Bronchial epithelial cell (primary cell): ENCODE results near the gene HPSE. TPM values are rescaled to one million over a fixed set of nuclear protein-coding genes. Genes with fewer than 3 reads are reported as not detected.

Source experiments
- DNase-seq: peaks from one replicate; pipeline ENCODE4 v3.0.0-alpha.2; 2010; ENCODE audit warnings: low read depth
- FAIRE-seq: peaks from 2 replicates; lab custom pipeline; 2011; peaks lifted over from hg19 to GRCh38; lab: Jason Lieb, UNC
- H3K27me3 ChIP-seq: 2 replicates; pipeline ENCODE4 v1.5.1; 2011; ENCODE audit warnings: low read length; ENCODE audit not compliant: control insufficient read depth, insufficient read depth
- H3K36me3 ChIP-seq: 2 replicates; pipeline ENCODE4 v1.5.1; 2011; ENCODE audit warnings: low read length; ENCODE audit not compliant: control insufficient read depth, insufficient read depth
- H3K4me3 ChIP-seq: 2 replicates; pipeline ENCODE4 v1.5.1; 2011; ENCODE audit warnings: mild to moderate bottlenecking, low read depth, low read length, control low read depth
- total RNA-seq: library from RNA; depleted of rRNA; stranded (reverse); fragments of >200 nt; gene quantifications from 2 replicates; pipeline ENCODE4 v1.2.1, GENCODE V29; 2014
- TF ChIP-seq, protein P1 (sequence below): IDR thresholded peaks from 2 replicates; pipeline ENCODE4 v1.5.1; 2011; ENCODE audit warnings: mild to moderate bottlenecking, moderate library complexity, low read length, control low read depth, inconsistent platforms; ENCODE audit not compliant: insufficient read depth, severe bottlenecking

HPSE gene
- total RNA-seq, 1 donor from 2014 or later = 2.6 TPM

- FAIRE-seq = no peak
- no peak overlapping the region for H3K4me3 ChIP-seq
- H3K36me3 ChIP-seq = no peaks in the 10 kb centered on the region
- TF ChIP-seq, protein P1, sequence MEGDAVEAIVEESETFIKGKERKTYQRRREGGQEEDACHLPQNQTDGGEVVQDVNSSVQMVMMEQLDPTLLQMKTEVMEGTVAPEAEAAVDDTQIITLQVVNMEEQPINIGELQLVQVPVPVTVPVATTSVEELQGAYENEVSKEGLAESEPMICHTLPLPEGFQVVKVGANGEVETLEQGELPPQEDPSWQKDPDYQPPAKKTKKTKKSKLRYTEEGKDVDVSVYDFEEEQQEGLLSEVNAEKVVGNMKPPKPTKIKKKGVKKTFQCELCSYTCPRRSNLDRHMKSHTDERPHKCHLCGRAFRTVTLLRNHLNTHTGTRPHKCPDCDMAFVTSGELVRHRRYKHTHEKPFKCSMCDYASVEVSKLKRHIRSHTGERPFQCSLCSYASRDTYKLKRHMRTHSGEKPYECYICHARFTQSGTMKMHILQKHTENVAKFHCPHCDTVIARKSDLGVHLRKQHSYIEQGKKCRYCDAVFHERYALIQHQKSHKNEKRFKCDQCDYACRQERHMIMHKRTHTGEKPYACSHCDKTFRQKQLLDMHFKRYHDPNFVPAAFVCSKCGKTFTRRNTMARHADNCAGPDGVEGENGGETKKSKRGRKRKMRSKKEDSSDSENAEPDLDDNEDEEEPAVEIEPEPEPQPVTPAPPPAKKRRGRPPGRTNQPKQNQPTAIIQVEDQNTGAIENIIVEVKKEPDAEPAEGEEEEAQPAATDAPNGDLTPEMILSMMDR = no peak
- no peak for DNase-seq
- H3K27me3 ChIP-seq = no peaks in the 10 kb centered on the region
These were observed 18.9 kb upstream of the HPSE start for GRCh38 chr4:83353516-83353915.

DNA sequence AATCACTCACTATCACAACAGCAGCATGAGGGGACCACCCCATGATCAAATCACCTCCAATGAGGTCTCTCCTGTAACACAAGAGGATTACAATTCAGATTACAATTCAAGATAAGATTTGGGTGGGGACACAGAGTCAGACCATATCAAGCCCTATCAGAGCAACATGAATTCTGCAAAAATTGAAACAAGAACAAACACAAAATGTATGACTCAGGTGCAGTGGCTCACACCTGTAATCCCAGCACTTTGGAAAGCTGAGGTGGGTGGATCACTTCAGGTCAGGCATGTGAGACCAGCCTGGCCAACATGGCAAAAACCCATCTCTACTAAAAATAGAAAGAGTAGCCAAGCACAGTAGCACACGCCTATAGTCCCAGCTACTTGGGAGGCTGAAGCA is 13.4 kb upstream of the HPSE start:
- peak; percentile 61 for DNase-seq

GRCh38 chr4:83342476-83342875 is 7.8 kb upstream of the HPSE start:
- no peak for FAIRE-seq
- TF ChIP-seq, protein P1 = no peak
- H3K4me3 ChIP-seq = no peak overlapping the region
- no peaks in the 10 kb centered on the region for H3K27me3 ChIP-seq
- DNase-seq = no peak
- no peaks in the 10 kb centered on the region for H3K36me3 ChIP-seq

More for the DNA sequence above, 13.4 kb upstream of the HPSE start:
- Histone ChIP-seq H3K27me3 (no peaks in the 10 kb centered on the region), H3K4me3 (no peak overlapping the region), H3K36me3 (no peaks in the 10 kb centered on the region)
- FAIRE-seq = no peak
- TF ChIP-seq, protein P1 = no peak

GRCh38 chr4:83340692-83341343 is 6.2 kb upstream of the HPSE start:
- no peaks in the 10 kb centered on the region for H3K36me3 ChIP-seq
- FAIRE-seq (no peak), DNase-seq (no peak)
- TF ChIP-seq, protein P1 = no peak
- H3K4me3 ChIP-seq = no peak overlapping the region
- no peaks in the 10 kb centered on the region for H3K27me3 ChIP-seq

- no peaks in the 10 kb centered on the region for H3K36me3 ChIP-seq
- H3K27me3 ChIP-seq = no peaks in the 10 kb centered on the region
- TF ChIP-seq, protein P1 = no peak
- DNase-seq = no peak
- no peak for FAIRE-seq
- no peak overlapping the region for H3K4me3 ChIP-seq
These were observed 4.9 kb upstream of the HPSE start for GRCh38 chr4:83339573-83339972.

- H3K27me3 ChIP-seq = no peaks in the 10 kb centered on the region
- DNase-seq (no peak), FAIRE-seq (no peak)
- H3K4me3 ChIP-seq = no peak overlapping the region
- no peaks in the 10 kb centered on the region for H3K36me3 ChIP-seq
- TF ChIP-seq, protein P1 = no peak
These were observed 1.1 kb upstream of the HPSE start for GRCh38 chr4:83335701-83336100.
